Calu3 (cell line): ENCODE results near the gene CATSPER3. TPM values are rescaled to one million over a fixed set of nuclear protein-coding genes. Genes with fewer than 3 reads are reported as not detected.

Experiments
- BruUV-seq: library from RNA; stranded (reverse); fragments of 400-500 nt; replicated peaks from 2 replicates; lab custom pipeline; 2021; lab: Mats Ljungman, UMichigan
- CTCF ChIA-PET: fragments of 300-600 bp; sonication (Branson Sonifier 250); formaldehyde crosslinking; loops from one replicate; lab custom pipeline; 2022; ENCODE audit warnings: antibody characterized with exemption; lab: Charles Lee
- DNase-seq: peaks from one replicate; pipeline ENCODE4 v3.0.0; 2022
- H3K27ac Mint-ChIP-seq: one replicate; pipeline ENCODE4 v1.8.0; 2022; ENCODE audit warnings: mixed read lengths; ENCODE audit not compliant: unreplicated experiment
- H3K27me3 Mint-ChIP-seq: one replicate; pipeline ENCODE4 v1.8.0; 2022; ENCODE audit warnings: mixed read lengths; ENCODE audit not compliant: unreplicated experiment
- H3K36me3 Mint-ChIP-seq: one replicate; pipeline ENCODE4 v1.8.0; 2022; ENCODE audit warnings: mild to moderate bottlenecking, moderate library complexity, mixed read lengths; ENCODE audit not compliant: insufficient read depth, unreplicated experiment
- H3K4me1 Mint-ChIP-seq: one replicate; pipeline ENCODE4 v1.8.0; 2022; ENCODE audit warnings: mild to moderate bottlenecking, low read depth, mixed read lengths; ENCODE audit not compliant: unreplicated experiment
- H3K4me3 Mint-ChIP-seq: one replicate; pipeline ENCODE4 v1.8.0; 2022; ENCODE audit warnings: mild to moderate bottlenecking, low read depth, moderate library complexity, mixed read lengths; ENCODE audit not compliant: unreplicated experiment
- H3K9me3 Mint-ChIP-seq: one replicate; pipeline ENCODE4 v1.8.0; 2022; ENCODE audit warnings: low read depth, mixed read lengths; ENCODE audit not compliant: unreplicated experiment
- CTCF ChIP-seq: fragments of 200-600 bp; IDR thresholded peaks from one replicate; pipeline ENCODE4 v1.8.0; 2022; ENCODE audit warnings: antibody characterized with exemption; ENCODE audit not compliant: unreplicated experiment
- intact Hi-C: fragments of 100-400 bp; cut with micrococcal nuclease; formaldehyde crosslinking; loops from one replicate; pipeline ENCODE4 v1.10.0; 2022; ENCODE audit not compliant: unreplicated experiment
- total RNA-seq: library from RNA; stranded (reverse); gene quantifications from 2 replicates; pipeline ENCODE4 v1.2.3, GENCODE V29; 2022

The CATSPER3 gene
- total RNA-seq, 1 experiment from 2014 or later: 1.5 TPM

- Mint-ChIP-seq H3K9me3 (no peaks in the 10 kb centered on the region), H3K4me3 (no peak overlapping the region), H3K4me1 (peaks cover 13% of the 10 kb centered on the region), H3K27me3 (no peaks in the 10 kb centered on the region), H3K27ac (no peak overlapping the region), H3K36me3 (no peaks in the 10 kb centered on the region)
- DNase-seq: no peak
- BruUV-seq: no TSS peak
- CTCF ChIA-PET: no interaction called here
- TF ChIP-seq CTCF: no peak
- intact Hi-C loops: no loop called here
Observed at GRCh38 chr5:134969166-134969565, 1.5 kb downstream of the CATSPER3 start.

GRCh38 chr5:134975078-134975715 is 7.5 kb downstream of the CATSPER3 start:
- BruUV-seq: no TSS peak
- H3K4me1 Mint-ChIP-seq: no peaks in the 10 kb centered on the region
- intact Hi-C loops: no loop called here
- H3K27ac Mint-ChIP-seq: no peak overlapping the region
- TF ChIP-seq CTCF: no peak
- H3K4me3 Mint-ChIP-seq: no peak overlapping the region
- CTCF ChIA-PET: no interaction called here
- no peaks in the 10 kb centered on the region for H3K27me3 Mint-ChIP-seq
- H3K9me3 Mint-ChIP-seq: peaks cover 12% of the 10 kb centered on the region
- no peak for DNase-seq
- no peaks in the 10 kb centered on the region for H3K36me3 Mint-ChIP-seq

- Mint-ChIP-seq H3K27ac (no peak overlapping the region), H3K4me3 (no peak overlapping the region), H3K9me3 (peaks cover 12% of the 10 kb centered on the region), H3K4me1 (no peaks in the 10 kb centered on the region), H3K27me3 (no peaks in the 10 kb centered on the region), H3K36me3 (no peaks in the 10 kb centered on the region)
- no peak for DNase-seq
- CTCF ChIA-PET: no interaction called here
- no TSS peak for BruUV-seq
- TF ChIP-seq CTCF: no peak
- intact Hi-C loops: no loop called here
Observed at GRCh38 chr5:134975843-134976242, 8.1 kb downstream of the CATSPER3 start.

GRCh38 chr5:134976841-134977240 is 9.1 kb downstream of the CATSPER3 start:
- H3K9me3 Mint-ChIP-seq: peaks cover 15% of the 10 kb centered on the region
- CTCF ChIA-PET: no interaction called here
- no peaks in the 10 kb centered on the region for H3K36me3 Mint-ChIP-seq
- H3K27ac Mint-ChIP-seq: no peak overlapping the region
- no TSS peak for BruUV-seq
- H3K4me1 Mint-ChIP-seq: no peaks in the 10 kb centered on the region
- no peak for TF ChIP-seq CTCF
- intact Hi-C loops: no loop called here
- no peak overlapping the region for H3K4me3 Mint-ChIP-seq
- no peak for DNase-seq
- H3K27me3 Mint-ChIP-seq: no peaks in the 10 kb centered on the region
